ENCODE measurements around the gene SDHB. TPM values are rescaled to one million over a fixed set of nuclear protein-coding genes. Genes with fewer than 3 reads are reported as not detected.

The SDHB gene
- total RNA-seq, 1 experiment from 2014 or later = 212 TPM

- H3K4me3 ChIP-seq (ENCODE audit: low read depth in 2 of 2, low read length in 2 of 2) = no peak overlapping the region
- peak; percentile 31; the same call in 1 of the 2 replicates for ATAC-seq
Observed at GRCh38 chr1:16981269-16981849, 72.5 kb downstream of the SDHB start.

More at GRCh38 chr1:16981269-16981849, 72.5 kb downstream of the SDHB start:
- TF ChIP-seq TCF7L2 (IDR thresholded peaks at IDR 0.05; ENCODE audit: low read depth, low read length) = no peak
- TF ChIP-seq CTCF (IDR thresholded peaks at IDR 0.05) = no peak
- no peak for TF ChIP-seq SIN3A (IDR thresholded peaks at IDR 0.05; ENCODE audit: borderline replicate concordance, insufficient read depth, low read depth, low read length)
- TF ChIP-seq REST (IDR thresholded peaks at IDR 0.05; ENCODE audit: insufficient read depth in 1 of 2, low read depth in 2 of 2, low read length in 1 of 2) = no peak
- TF ChIP-seq POLR2AphosphoS5 (IDR thresholded peaks at IDR 0.05; ENCODE audit: low read depth, low read length) = no peak
- POLR2A ChIA-PET = interaction anchor here (0.6 kb wide), 1 partner anchor 19 kb away, joined by 10 read pairs; no protein-coding TSS in a partner anchor
- Histone ChIP-seq H3K27me3 (ENCODE audit: control insufficient read depth, insufficient read depth, low read length) (no peaks in the 10 kb centered on the region), H3K27ac (ENCODE audit: low read length) (no peak overlapping the region), H3K36me3 (ENCODE audit: control insufficient read depth, insufficient read depth, low read length) (peaks cover 3% of the 10 kb centered on the region; the same call in 1 of the 2 replicates), H3K4me1 (ENCODE audit: control insufficient read depth, insufficient read depth, low read length) (peaks cover 4% of the 10 kb centered on the region; the same call in 1 of the 2 replicates), H3K9me3 (ENCODE audit: control insufficient read depth, insufficient read depth, low read depth, low read length) (no peaks in the 10 kb centered on the region)
- no peak for DNase-seq (ENCODE audit: low read depth, low spot score)
- BruUV-seq (replicated peaks) = no TSS peak
- intact Hi-C loops (cut with micrococcal nuclease; ENCODE audit: unreplicated experiment) (no loop called here), in situ Hi-C loops (cut with HindIII; ENCODE audit: low pct_unique_long_range_greater_than_20kb, low sequenced_read_pairs) (no loop called here)
- CTCF ChIA-PET = interaction anchor here (1.1 kb wide), 2 partner anchors 15 to 21 kb away, joined by 4 read pairs; no protein-coding TSS in a partner anchor
